EH (cell line): ENCODE measurements around the gene ARHGAP15.

Source experiments
- DNase-seq: peaks from one replicate; pipeline ENCODE4 v3.0.0-alpha.2; 2015; ENCODE audit warnings: low read depth

The ARHGAP15 gene

GRCh38 chr2:143453981-143454511 is 324.8 kb downstream of the ARHGAP15 start:
- DNase-seq: no peak

- no peak for DNase-seq
Measured at GRCh38 chr2:143455317-143455716, 326.1 kb downstream of the ARHGAP15 start.

- peak; percentile 31 for DNase-seq
Measured at GRCh38 chr2:143458258-143459190, 329.3 kb downstream of the ARHGAP15 start.

- no peak for DNase-seq
Measured at GRCh38 chr2:143460382-143460781, 331.2 kb downstream of the ARHGAP15 start.

- no peak for DNase-seq
Measured at GRCh38 chr2:143463719-143464118, 334.5 kb downstream of the ARHGAP15 start.

- no peak for DNase-seq
Measured at GRCh38 chr2:143466391-143466790, 337.2 kb downstream of the ARHGAP15 start.

GRCh38 chr2:143467011-143467410 is 337.8 kb downstream of the ARHGAP15 start:
- no peak for DNase-seq

- no peak for DNase-seq
Measured at GRCh38 chr2:143468341-143468888, 339.2 kb downstream of the ARHGAP15 start.

GRCh38 chr2:143469323-143469722 is 340.1 kb downstream of the ARHGAP15 start:
- no peak for DNase-seq

GRCh38 chr2:143471550-143471949 is 342.3 kb downstream of the ARHGAP15 start:
- no peak for DNase-seq

GRCh38 chr2:143473216-143473615 is 344.0 kb downstream of the ARHGAP15 start:
- peak; percentile 78 for DNase-seq

- no peak for DNase-seq
Measured at GRCh38 chr2:143473820-143474219, 344.6 kb downstream of the ARHGAP15 start.

- DNase-seq: no peak
Measured at GRCh38 chr2:143474586-143474985, 345.4 kb downstream of the ARHGAP15 start.

- DNase-seq: no peak
Measured at GRCh38 chr2:143475041-143475776, 346.0 kb downstream of the ARHGAP15 start.

GRCh38 chr2:143476336-143477087 is 347.3 kb downstream of the ARHGAP15 start:
- peak; percentile 48 for DNase-seq

- DNase-seq: no peak
Measured at GRCh38 chr2:143477714-143478443, 348.7 kb downstream of the ARHGAP15 start.

- DNase-seq: no peak
Measured at GRCh38 chr2:143480086-143480485, 350.9 kb downstream of the ARHGAP15 start.

- no peak for DNase-seq
Measured at GRCh38 chr2:143480601-143481236, 351.5 kb downstream of the ARHGAP15 start.

- no peak for DNase-seq
Measured at GRCh38 chr2:143481237-143481623, 352.0 kb downstream of the ARHGAP15 start.

- no peak for DNase-seq
Measured at GRCh38 chr2:143481733-143482132, 352.5 kb downstream of the ARHGAP15 start.

- peak; percentile 89 for DNase-seq
Measured at GRCh38 chr2:143482316-143482715, 353.1 kb downstream of the ARHGAP15 start.
